GM19324 (cell line): Measurements from ENCODE around the gene IL1RAP.
"Not testable (repeated sequence)": the region's sequence is repeated elsewhere in the genome, so short reads cannot be mapped to it uniquely, and the experiment has no call there.

ENCODE experiments used
- ATAC-seq: cut with Tn5 transposase; IDR thresholded peaks from one replicate; pipeline ENCODE4 v1.9.1; 2021; ENCODE audit warnings: mild to moderate bottlenecking, moderate library complexity; ENCODE audit not compliant: unreplicated experiment, low FRiP score

The IL1RAP gene

DNA sequence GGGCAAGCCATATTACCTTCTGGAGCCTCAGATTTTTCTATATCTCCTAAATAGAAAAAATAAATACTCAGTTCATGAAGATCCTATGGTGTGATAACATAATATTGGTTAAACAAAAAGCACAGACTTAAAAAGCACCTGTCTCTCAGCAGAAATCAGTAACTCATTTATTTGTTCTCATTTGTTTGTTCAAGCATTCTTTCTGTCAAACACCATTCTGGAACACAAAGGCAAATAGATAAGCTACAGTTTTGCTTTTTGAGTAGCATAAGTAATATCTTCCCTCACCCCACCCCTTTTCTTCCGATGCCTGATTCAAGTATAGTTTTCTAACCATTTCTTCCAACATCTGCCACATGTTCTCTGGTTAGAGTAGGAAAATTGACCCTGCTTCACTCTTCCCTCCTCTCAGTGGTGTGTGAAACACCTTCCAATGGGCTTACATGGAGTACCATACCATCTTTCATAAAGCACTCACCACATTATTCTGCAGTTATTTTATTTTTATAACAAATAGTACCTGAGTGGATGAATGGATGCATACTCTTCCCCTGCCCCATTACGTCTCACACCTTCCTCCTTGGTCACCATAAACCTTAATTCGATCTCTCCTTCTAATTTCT is 8.4 kb upstream of the IL1RAP start:
- no peak for ATAC-seq

DNA sequence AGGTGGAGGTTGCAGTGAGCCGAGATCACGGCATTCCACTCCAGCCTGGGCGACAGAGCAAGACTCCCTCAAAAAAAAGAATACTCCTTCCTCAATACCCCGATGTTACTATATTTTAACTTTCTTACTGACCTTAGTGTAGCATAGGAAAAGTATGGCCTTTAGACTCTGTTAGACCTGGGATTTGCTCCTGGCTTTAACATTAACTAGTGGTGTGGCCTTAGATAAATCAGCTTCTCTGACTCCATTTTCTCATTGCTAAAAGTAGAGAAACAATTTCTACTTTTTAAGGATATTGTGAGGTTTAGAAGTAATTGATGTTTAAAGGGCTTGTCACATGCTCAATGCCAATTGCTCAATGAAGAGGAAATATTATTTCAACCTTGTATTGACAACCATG is 7.6 kb upstream of the IL1RAP start:
- no peak for ATAC-seq

DNA sequence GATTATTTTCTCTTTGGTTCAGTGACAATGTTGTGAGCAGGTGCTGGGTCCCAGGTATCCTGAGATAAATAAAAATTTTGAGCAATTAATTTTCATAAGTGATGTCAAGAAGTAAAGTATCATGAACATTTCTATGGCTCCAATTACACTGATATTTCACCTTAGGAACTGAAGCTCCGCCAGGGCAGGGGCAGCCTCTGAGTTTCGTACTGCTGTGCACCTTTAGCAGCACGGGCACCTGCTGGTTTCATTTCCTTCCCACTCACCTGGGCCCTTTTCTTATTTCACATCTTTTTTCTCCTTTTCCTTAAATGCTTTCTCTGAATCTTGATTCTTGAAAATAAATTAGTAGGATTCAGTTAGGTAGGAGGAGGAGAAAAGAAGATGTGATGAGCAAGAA is 1.2 kb upstream of the IL1RAP start:
- no peak for ATAC-seq

- no peak for ATAC-seq
Observed at GRCh38 chr3:190514413-190515153, 698 bp downstream of the IL1RAP start.

DNA sequence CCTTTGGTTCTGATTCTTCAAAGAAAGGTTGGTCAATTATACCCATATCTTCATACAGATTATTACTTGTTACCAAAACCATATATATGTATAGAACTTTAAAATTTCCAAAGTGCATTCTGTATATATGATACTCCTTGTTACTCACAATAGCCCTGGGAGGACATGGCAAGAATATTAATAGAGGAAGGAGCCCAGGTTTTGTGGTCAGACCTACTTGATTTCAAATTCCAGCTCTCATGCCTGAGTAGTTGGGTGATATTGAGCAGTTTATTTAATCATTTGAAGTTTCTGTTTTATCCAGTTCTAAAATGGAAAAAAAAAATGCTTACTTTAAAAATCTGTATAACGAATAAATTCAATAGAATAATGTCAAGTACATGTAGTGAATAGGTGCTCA is 2.5 kb downstream of the IL1RAP start:
- ATAC-seq = no peak

DNA sequence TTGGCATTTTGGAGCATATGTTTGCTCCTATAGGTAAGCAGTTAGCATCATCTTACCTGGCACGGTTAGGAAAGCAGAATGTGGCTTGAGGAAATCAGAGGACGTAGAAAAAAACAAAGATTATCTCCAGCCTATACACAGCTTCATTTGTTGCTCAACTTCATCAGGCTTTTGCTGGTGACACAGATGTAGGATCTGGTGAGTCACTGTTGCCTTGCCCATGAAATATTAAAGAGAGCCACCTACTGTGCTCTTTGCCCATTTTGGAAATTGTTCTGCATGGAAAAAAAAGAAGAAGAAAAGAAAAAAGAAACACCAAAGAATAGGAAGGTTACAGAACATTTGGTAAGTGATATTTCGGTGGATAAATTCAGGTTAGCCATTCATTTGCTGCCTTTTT is 3.8 kb downstream of the IL1RAP start:
- no peak for ATAC-seq

DNA sequence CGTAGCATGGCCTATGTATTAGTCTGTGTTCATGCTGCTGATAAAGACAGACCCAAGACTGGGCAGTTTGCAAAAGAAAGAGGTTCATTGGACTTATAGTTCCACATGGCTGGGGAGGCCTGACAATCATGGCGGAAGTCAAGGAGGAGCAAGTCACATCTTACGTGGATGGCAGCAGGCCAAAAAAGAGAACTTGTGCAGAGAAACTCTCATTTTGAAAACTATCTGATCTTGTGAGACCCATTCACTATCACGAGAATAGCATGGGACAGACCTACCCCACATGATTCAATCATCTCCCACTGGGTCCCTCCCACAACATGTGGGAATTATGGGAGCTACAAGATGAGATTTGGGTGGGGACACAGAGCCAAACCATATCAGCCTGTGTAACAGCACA is 4.6 kb downstream of the IL1RAP start:
- ATAC-seq = not testable (repeated sequence)

GRCh38 chr3:190519886-190520285 is 6.0 kb downstream of the IL1RAP start:
- no peak for ATAC-seq

DNA sequence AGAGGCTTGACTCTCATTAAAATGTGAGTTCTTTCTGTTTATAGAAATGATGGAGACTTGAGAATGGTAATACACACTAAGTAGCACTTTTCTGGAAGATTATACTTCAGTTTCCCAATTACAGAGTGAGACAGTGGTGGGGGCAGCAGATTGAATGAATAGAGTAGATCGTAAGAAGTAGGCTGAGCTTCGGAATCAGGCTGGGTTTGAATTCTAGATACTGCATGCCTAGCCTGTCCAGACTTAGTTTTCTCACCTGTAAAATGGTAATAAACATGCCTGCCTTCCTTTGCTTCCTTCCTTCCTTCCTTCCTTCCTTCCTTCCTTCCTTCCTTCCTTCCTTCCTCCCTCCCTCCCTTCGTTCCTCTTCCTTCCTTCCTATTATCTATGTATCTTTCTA is 8.1 kb downstream of the IL1RAP start:
- no peak for ATAC-seq

DNA sequence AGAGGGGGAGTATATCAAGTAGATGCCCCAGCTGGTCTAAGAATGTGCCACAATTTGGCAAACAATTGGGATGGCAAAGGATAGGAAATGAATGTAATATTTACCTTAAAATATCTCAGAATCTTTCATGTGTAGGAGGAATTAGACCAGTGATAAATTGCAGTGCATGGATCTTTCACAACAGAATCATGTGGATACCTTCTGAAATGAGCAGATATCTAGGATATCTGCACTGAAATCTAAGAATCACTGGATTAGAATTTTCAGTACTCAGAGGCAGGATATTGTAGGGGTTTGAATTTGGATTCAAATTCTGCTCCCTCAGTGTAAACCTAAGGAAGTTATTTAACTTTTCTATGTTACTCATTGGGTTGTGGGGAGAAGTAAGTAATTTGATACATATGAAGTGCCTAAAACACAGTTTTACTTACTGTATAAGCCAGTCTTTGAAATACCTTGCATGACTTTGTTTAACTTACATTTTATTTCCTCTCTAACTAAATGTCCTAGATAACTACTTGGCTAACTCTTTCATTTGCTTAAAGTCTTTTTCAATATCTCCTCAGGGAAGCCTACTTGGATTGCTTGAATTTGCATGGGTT is 8.8 kb downstream of the IL1RAP start:
- ATAC-seq = no peak

GRCh38 chr3:190524942-190525341 is 11.1 kb downstream of the IL1RAP start:
- no peak for ATAC-seq

DNA sequence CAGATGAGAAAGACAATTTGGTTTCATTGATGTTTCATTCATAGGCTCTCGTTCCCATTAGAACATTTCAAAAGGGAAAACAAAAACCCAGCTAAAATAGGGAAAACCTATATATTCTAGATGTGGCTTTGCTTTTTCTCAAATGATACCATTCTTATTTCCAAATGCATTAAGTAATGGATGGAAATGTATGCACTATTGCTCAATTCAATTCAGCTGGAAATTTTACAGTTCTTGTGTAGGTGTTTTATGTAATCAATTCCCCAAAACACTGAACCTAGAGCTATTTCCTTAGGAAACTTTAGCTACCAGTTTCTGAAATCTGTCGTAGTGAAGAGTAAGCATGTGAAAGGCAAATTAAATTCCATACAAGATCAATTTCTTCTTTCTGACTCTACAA is 11.7 kb downstream of the IL1RAP start:
- no peak for ATAC-seq

DNA sequence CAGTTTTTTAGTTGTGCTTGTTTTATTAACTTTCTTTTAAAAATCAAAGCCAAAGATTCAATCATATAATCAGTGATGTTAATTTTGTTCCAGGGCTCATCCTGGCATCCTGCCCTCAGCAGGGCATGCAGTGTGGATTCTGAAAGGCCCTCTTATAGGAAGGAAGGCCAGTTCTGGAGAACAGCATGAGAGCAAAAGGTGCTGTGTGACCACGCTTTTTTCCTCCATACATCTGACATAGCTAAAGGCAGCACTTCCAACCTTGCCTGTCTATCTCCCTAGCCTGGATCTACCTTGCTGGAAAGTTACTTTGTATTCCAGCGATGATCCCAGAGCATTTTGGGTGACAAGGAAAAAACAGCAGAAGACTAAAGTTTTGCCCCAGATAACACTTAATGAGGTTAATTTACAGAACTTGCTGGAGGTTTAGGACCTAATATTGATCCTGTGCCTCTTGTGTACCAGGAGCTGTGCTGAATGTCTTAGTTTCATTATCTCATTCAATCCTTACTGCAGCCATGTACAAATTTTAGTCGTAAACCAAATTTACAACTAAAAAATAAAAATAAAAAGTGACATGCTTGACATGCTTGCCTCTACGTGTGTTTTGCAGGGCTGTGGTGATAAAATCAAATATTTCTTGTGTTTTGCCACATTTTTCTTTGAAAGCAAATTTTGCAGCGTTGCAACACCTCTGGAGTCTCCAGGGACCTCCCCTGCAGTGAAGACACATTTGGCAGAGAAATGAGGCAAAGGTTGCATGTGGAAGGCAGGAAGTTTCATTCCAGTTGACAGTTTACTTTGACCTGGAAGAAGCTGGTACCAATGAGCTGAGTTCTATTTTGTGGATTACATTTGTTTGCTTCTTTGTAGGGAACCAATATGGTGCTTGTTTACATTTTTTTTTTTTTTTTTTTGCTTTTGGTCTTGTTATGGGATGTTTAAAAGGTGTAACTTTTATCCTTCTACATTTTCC is 13.2 kb downstream of the IL1RAP start:
- ATAC-seq = no peak

DNA sequence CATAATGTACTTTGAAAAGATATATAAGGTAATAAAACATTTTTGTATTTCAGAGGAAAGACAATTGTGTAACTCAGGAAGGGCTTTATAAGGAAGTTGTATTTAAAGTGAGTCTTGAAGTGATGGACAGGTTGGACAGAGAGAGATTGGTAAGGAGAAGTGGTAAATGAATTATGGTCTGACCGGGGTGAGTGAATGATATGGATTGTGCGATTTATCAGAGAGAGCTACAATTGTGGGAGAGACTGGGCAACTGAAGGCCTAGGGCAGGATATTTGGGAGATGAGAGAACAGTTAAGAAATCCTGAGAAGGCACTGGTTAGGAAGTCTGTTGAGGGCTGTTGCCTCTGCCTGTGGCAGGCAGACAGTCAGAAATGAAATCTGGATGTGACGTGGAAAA is 14.8 kb downstream of the IL1RAP start:
- no peak for ATAC-seq

- ATAC-seq = no peak
Observed at GRCh38 chr3:190531406-190531805, 17.5 kb downstream of the IL1RAP start.

GRCh38 chr3:190532731-190533203 is 18.9 kb downstream of the IL1RAP start:
- no peak for ATAC-seq

DNA sequence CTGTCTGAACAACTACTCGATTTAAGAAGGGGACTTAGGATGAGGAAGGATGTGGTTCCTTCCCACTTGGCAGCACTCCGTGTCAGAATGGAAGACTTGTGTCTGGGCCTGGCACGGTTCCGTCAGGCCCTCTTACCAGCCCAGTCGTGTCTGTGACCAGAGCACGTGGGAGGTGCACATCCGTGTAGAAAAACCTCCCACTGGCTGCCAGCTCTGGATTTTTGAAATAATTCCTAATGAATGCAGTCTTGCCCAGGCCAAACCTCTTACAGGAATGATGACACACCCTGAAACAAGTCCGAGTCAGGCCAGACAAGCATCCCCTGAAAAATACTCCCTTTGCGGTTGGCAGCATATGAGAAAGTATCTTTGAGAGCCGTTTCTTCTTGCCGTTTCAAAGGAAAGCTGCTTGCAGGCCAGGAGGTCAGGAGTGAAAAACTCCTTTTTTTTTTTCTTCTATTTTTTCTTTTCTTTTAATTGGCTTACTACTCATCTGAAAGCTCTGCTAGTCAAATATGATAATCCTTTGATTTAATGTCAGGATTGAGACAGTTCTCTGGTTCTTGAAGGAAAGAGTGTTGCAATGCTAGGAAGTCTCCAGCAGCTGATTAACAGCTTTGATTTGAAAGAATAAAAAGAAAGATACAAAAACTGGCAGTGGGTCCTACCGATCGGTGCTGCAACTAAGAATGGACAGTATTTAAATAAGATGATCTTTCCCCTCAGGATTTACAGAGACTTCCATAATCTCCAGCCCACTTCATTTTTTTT is 19.8 kb downstream of the IL1RAP start:
- ATAC-seq = no peak

- no peak for ATAC-seq
Observed at GRCh38 chr3:190534386-190534785, 20.5 kb downstream of the IL1RAP start.

- ATAC-seq = no peak
Observed at GRCh38 chr3:190534986-190535385, 21.1 kb downstream of the IL1RAP start.

- ATAC-seq = no peak
Observed at GRCh38 chr3:190537146-190537545, 23.3 kb downstream of the IL1RAP start.
